ENCODE data around the gene APBA2.
A peak's percentile ranks its signal among the peaks of the same experiment; 100 is the strongest.
"Not testable (repeated sequence)": the region's sequence is repeated elsewhere in the genome, so short reads cannot be mapped to it uniquely, and the experiment has no call there.

The APBA2 gene

GRCh38 chr15:29101491-29101890 is 215.7 kb downstream of the APBA2 start:
- no peaks in the 10 kb centered on the region for H3K36me3 ChIP-seq (ENCODE audit: control insufficient read depth, insufficient read depth, low read length)
- WGBS (ENCODE audit: insufficient coverage, insufficient read length): no CpG with 5 or more reads among the region's 16 CpGs

GRCh38 chr15:29102173-29102794 is 216.5 kb downstream of the APBA2 start:
- not testable (repeated sequence) for H3K4me1 ChIP-seq (ENCODE audit: control insufficient read depth, insufficient read depth, low read length); H3K36me3 ChIP-seq (ENCODE audit: control insufficient read depth, insufficient read depth, low read length); H3K9me3 ChIP-seq (ENCODE audit: control insufficient read depth, insufficient read depth, low read length); H3K27ac ChIP-seq (ENCODE audit: low read length); H3K27me3 ChIP-seq (ENCODE audit: control insufficient read depth, insufficient read depth, low read length); DNase-seq (ENCODE audit: low read depth, low spot score); H3K4me3 ChIP-seq (ENCODE audit: low read length)
- WGBS (ENCODE audit: insufficient coverage, insufficient read length): no CpG with 5 or more reads among the region's 10 CpGs

More at GRCh38 chr15:29101491-29101890, 215.7 kb downstream of the APBA2 start:
- DNase-seq (ENCODE audit: low read depth, low spot score): no peak
- Histone ChIP-seq H3K27me3 (ENCODE audit: control insufficient read depth, insufficient read depth, low read length) (no peaks in the 10 kb centered on the region), H3K4me1 (ENCODE audit: control insufficient read depth, insufficient read depth, low read length) (peaks cover 4% of the 10 kb centered on the region), H3K9me3 (ENCODE audit: control insufficient read depth, insufficient read depth, low read length) (no peaks in the 10 kb centered on the region), H3K27ac (ENCODE audit: low read length) (no peak overlapping the region), H3K4me3 (ENCODE audit: low read length) (no peak overlapping the region)

GRCh38 chr15:29102911-29103823 is 217.4 kb downstream of the APBA2 start:
- Histone ChIP-seq H3K4me1 (ENCODE audit: control insufficient read depth, insufficient read depth, low read length) (0 out of 2 replicates have a peak, but pooled peaks cover 2% of the 10 kb centered on the region), H3K27ac (ENCODE audit: low read length) (no peak overlapping the region), H3K9me3 (ENCODE audit: control insufficient read depth, insufficient read depth, low read length) (no peaks in the 10 kb centered on the region), H3K36me3 (ENCODE audit: control insufficient read depth, insufficient read depth, low read length) (no peaks in the 10 kb centered on the region), H3K4me3 (ENCODE audit: low read length) (peak overlapping the region; percentile 38), H3K27me3 (ENCODE audit: control insufficient read depth, insufficient read depth, low read length) (no peaks in the 10 kb centered on the region)
- no peak for DNase-seq (ENCODE audit: low read depth, low spot score)
- no CpG with 5 or more reads among the region's 51 CpGs for WGBS (ENCODE audit: insufficient coverage, insufficient read length)

GRCh38 chr15:29103824-29104565 is 218.2 kb downstream of the APBA2 start:
- Histone ChIP-seq H3K27me3 (ENCODE audit: control insufficient read depth, insufficient read depth, low read length) (no peaks in the 10 kb centered on the region), H3K36me3 (ENCODE audit: control insufficient read depth, insufficient read depth, low read length) (no peaks in the 10 kb centered on the region), H3K4me1 (ENCODE audit: control insufficient read depth, insufficient read depth, low read length) (0 out of 2 replicates have a peak, but pooled peaks cover 2% of the 10 kb centered on the region), H3K4me3 (ENCODE audit: low read length) (peak overlapping the region; percentile 38), H3K9me3 (ENCODE audit: control insufficient read depth, insufficient read depth, low read length) (no peaks in the 10 kb centered on the region), H3K27ac (ENCODE audit: low read length) (no peak overlapping the region)
- no CpG with 5 or more reads among the region's 47 CpGs for WGBS (ENCODE audit: insufficient coverage, insufficient read length)
- DNase-seq (ENCODE audit: low read depth, low spot score): no peak

- Histone ChIP-seq H3K27me3 (ENCODE audit: control insufficient read depth, insufficient read depth, low read length) (no peaks in the 10 kb centered on the region), H3K36me3 (ENCODE audit: control insufficient read depth, insufficient read depth, low read length) (no peaks in the 10 kb centered on the region), H3K4me3 (ENCODE audit: low read length) (no peak overlapping the region), H3K9me3 (ENCODE audit: control insufficient read depth, insufficient read depth, low read length) (no peaks in the 10 kb centered on the region), H3K27ac (ENCODE audit: low read length) (no peak overlapping the region), H3K4me1 (ENCODE audit: control insufficient read depth, insufficient read depth, low read length) (0 out of 2 replicates have a peak, but pooled peaks cover 2% of the 10 kb centered on the region)
- no peak for DNase-seq (ENCODE audit: low read depth, low spot score)
- no CpG with 5 or more reads among the region's 6 CpGs for WGBS (ENCODE audit: insufficient coverage, insufficient read length)
These were observed 218.7 kb downstream of the APBA2 start for GRCh38 chr15:29104566-29104880.

- Histone ChIP-seq H3K36me3 (ENCODE audit: control insufficient read depth, insufficient read depth, low read length) (no peaks in the 10 kb centered on the region), H3K4me3 (ENCODE audit: low read length) (no peak overlapping the region), H3K9me3 (ENCODE audit: control insufficient read depth, insufficient read depth, low read length) (no peaks in the 10 kb centered on the region), H3K27me3 (ENCODE audit: control insufficient read depth, insufficient read depth, low read length) (no peaks in the 10 kb centered on the region), H3K27ac (ENCODE audit: low read length) (no peak overlapping the region), H3K4me1 (ENCODE audit: control insufficient read depth, insufficient read depth, low read length) (0 out of 2 replicates have a peak, but pooled peaks cover 2% of the 10 kb centered on the region)
- WGBS (ENCODE audit: insufficient coverage, insufficient read length): no CpG with 5 or more reads among the region's 22 CpGs
- DNase-seq (ENCODE audit: low read depth, low spot score): no peak
These were observed 219.5 kb downstream of the APBA2 start for GRCh38 chr15:29105151-29105854.

- no CpG with 5 or more reads among the region's 4 CpGs for WGBS (ENCODE audit: insufficient coverage, insufficient read length)
- Histone ChIP-seq H3K9me3 (ENCODE audit: control insufficient read depth, insufficient read depth, low read length) (no peaks in the 10 kb centered on the region), H3K4me1 (ENCODE audit: control insufficient read depth, insufficient read depth, low read length) (0 out of 2 replicates have a peak, but pooled peaks cover 2% of the 10 kb centered on the region), H3K27ac (ENCODE audit: low read length) (no peak overlapping the region), H3K36me3 (ENCODE audit: control insufficient read depth, insufficient read depth, low read length) (no peaks in the 10 kb centered on the region), H3K4me3 (ENCODE audit: low read length) (no peak overlapping the region), H3K27me3 (ENCODE audit: control insufficient read depth, insufficient read depth, low read length) (no peaks in the 10 kb centered on the region)
- no peak for DNase-seq (ENCODE audit: low read depth, low spot score)
These were observed 220.3 kb downstream of the APBA2 start for GRCh38 chr15:29106116-29106515.

- H3K4me3 ChIP-seq (ENCODE audit: low read length): no peak overlapping the region
- WGBS (ENCODE audit: insufficient coverage, insufficient read length): no CpG with 5 or more reads among the region's 21 CpGs
These were observed 220.9 kb downstream of the APBA2 start for GRCh38 chr15:29106551-29107290.

GRCh38 chr15:29107291-29107890 is 221.6 kb downstream of the APBA2 start:
- no peak overlapping the region for H3K4me3 ChIP-seq (ENCODE audit: low read length)
- H3K4me1 ChIP-seq (ENCODE audit: control insufficient read depth, insufficient read depth, low read length): 0 out of 2 replicates have a peak, but pooled peaks cover 2% of the 10 kb centered on the region
- WGBS (ENCODE audit: insufficient coverage, insufficient read length): no CpG with 5 or more reads among the region's 19 CpGs
- no peak for DNase-seq (ENCODE audit: low read depth, low spot score)
- no peaks in the 10 kb centered on the region for H3K9me3 ChIP-seq (ENCODE audit: control insufficient read depth, insufficient read depth, low read length)
- H3K27me3 ChIP-seq (ENCODE audit: control insufficient read depth, insufficient read depth, low read length): no peaks in the 10 kb centered on the region
- H3K27ac ChIP-seq (ENCODE audit: low read length): no peak overlapping the region
- no peaks in the 10 kb centered on the region for H3K36me3 ChIP-seq (ENCODE audit: control insufficient read depth, insufficient read depth, low read length)

More at GRCh38 chr15:29106551-29107290, 220.9 kb downstream of the APBA2 start:
- Histone ChIP-seq H3K9me3 (ENCODE audit: control insufficient read depth, insufficient read depth, low read length) (no peaks in the 10 kb centered on the region), H3K36me3 (ENCODE audit: control insufficient read depth, insufficient read depth, low read length) (no peaks in the 10 kb centered on the region), H3K4me1 (ENCODE audit: control insufficient read depth, insufficient read depth, low read length) (0 out of 2 replicates have a peak, but pooled peaks cover 2% of the 10 kb centered on the region), H3K27me3 (ENCODE audit: control insufficient read depth, insufficient read depth, low read length) (no peaks in the 10 kb centered on the region), H3K27ac (ENCODE audit: low read length) (no peak overlapping the region)
- no peak for DNase-seq (ENCODE audit: low read depth, low spot score)

All from iPS DF 6.9 (cell line).